Prostate gland (tissue), 2 donors: ENCODE measurements around the gene LCN15. TPM values are rescaled to one million over a fixed set of nuclear protein-coding genes. Genes with fewer than 3 reads are reported as not detected.
A peak's percentile ranks its signal among the peaks of the same experiment; 100 is the strongest.

Experiments used
- DNase-seq: peaks from one replicate; pipeline ENCODE4 v3.0.0-alpha.2; 2019; ENCODE audit warnings: low spot score
- H3K27ac ChIP-seq, 2 donors: fragments of 200-600 bp; sonication (generic); 2 replicates each; pipeline ENCODE4 v1.5.1; 2017 to 2019
- H3K27me3 ChIP-seq: fragments of 200-600 bp; sonication (generic); replicated peaks from 2 replicates; pipeline ENCODE4 v1.5.1; 2019; ENCODE audit not compliant: insufficient read depth
- H3K36me3 ChIP-seq, 2 donors: fragments of 200-600 bp; sonication (generic); 1 replicate in 1 of 2; 2 replicates in 1 of 2; pipeline versions ENCODE4 v1.5.1 to v1.8.1; 2017 to 2019
- H3K4me1 ChIP-seq: fragments of 200-600 bp; sonication (generic); replicated peaks from 2 replicates; pipeline ENCODE4 v1.5.1; 2019
- H3K4me3 ChIP-seq, 2 donors: fragments of 200-600 bp; sonication (generic); 2 replicates each; pipeline ENCODE4 v1.5.1; 2017 to 2019
- H3K9me3 ChIP-seq: fragments of 200-600 bp; sonication (generic); 2 replicates; pipeline ENCODE4 v1.5.1; 2017
- POLR2A ChIP-seq: fragments of 450-650 bp; IDR thresholded peaks from one replicate; pipeline ENCODE4 v1.6.1; 2016; ENCODE audit warnings: antibody characterized with exemption, mild to moderate bottlenecking
- POLR2AphosphoS5 ChIP-seq: sonication (generic); formaldehyde crosslinking; IDR thresholded peaks from one replicate; pipeline ENCODE4 v1.6.1; 2017; ENCODE audit warnings: antibody characterized with exemption
- WGBS: methylation state at CpG from one replicate; pipeline ENCODE4 v1.1.5; 2018; 5-methylcytosine and 5-hydroxymethylcytosine counted together
- intact Hi-C: fragments of 100-400 bp; cut with DNase I; formaldehyde crosslinking; loops from one replicate; pipeline ENCODE4 v1.14.2; 2022
- total RNA-seq, 2 donors: library from RNA; depleted of rRNA; stranded (reverse); fragments of >200 nt; gene quantifications; one replicate each; pipeline ENCODE4 v1.1.0, GENCODE V29; 2016
- TF ChIP-seq, protein P1 (sequence below), 4 experiments: fragments of 200-600 bp in 2 of 4; fragments of 450-650 bp in 2 of 4; sonication (generic) in 2 of 4; IDR thresholded peaks; 1 replicate in 3 of 4; 2 replicates in 1 of 4; pipeline ENCODE4 v1.5.1; 2016 to 2019; ENCODE audit warnings: antibody characterized with exemption in 4 of 4, mild to moderate bottlenecking in 2 of 4, moderate library complexity in 2 of 4

The LCN15 gene
- total RNA-seq, 2 donors from 2014 or later, result 0.40 TPM; not detected in 1

DNA sequence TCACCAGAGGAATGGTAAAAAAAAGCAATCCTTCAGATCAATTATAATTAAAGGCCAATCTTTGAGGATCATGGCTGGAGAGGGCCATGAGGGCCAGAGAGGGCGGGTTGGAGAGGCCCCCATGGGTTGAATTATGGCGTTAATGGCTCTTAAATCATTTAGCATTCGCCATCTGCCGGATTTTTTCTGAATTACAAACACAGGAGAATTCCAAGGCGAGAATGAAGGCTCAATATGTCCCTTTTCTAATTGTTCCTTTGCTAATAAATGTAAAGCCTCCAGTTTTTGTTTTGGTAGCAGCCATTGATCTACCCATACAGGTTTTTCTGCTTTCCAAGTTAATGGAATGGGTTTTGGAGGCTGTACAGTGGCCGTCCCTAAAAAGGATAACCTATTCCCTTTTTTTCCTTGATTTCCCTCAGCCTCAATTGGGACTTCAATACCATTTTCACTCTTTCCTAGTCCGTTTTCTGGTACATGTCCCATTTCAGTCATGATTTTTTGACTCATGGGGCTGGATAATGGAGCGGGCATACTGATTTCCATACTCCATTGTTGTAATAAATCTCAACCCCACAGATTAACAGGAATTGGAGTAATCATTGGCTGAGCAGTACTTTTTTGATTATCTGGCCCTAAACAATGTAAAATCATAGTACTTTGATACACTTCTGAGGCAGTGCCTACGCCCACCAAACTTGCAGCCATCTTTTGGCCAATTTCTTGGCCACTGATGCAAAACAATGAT lies 20.1 kb upstream of the LCN15 start:
- Histone ChIP-seq H3K4me3 (no peak overlapping the region), H3K27ac (peak overlapping the region in 1 of 2 donors; percentile 1), H3K4me1 (peaks cover 4% of the 10 kb centered on the region), H3K36me3 (no peaks in the 10 kb centered on the region), H3K9me3 (no peaks in the 10 kb centered on the region), H3K27me3 (no peaks in the 10 kb centered on the region)
- TF ChIP-seq POLR2AphosphoS5 (no peak), POLR2A (no peak)
- TF ChIP-seq, protein P1, sequence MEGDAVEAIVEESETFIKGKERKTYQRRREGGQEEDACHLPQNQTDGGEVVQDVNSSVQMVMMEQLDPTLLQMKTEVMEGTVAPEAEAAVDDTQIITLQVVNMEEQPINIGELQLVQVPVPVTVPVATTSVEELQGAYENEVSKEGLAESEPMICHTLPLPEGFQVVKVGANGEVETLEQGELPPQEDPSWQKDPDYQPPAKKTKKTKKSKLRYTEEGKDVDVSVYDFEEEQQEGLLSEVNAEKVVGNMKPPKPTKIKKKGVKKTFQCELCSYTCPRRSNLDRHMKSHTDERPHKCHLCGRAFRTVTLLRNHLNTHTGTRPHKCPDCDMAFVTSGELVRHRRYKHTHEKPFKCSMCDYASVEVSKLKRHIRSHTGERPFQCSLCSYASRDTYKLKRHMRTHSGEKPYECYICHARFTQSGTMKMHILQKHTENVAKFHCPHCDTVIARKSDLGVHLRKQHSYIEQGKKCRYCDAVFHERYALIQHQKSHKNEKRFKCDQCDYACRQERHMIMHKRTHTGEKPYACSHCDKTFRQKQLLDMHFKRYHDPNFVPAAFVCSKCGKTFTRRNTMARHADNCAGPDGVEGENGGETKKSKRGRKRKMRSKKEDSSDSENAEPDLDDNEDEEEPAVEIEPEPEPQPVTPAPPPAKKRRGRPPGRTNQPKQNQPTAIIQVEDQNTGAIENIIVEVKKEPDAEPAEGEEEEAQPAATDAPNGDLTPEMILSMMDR (IDR thresholded peaks at IDR 0.05), result peak in 3 of 4 experiments; percentile 48 to 68 (median 66)
- intact Hi-C loops, result loop anchor here (10.0 kb wide), 1 partner anchor 280 kb away; no protein-coding TSS in a partner anchor
- DNase-seq, result no peak
- WGBS, result 32% methylated on average over 9 of the region's 9 CpGs

- TF ChIP-seq, protein P1 (IDR thresholded peaks at IDR 0.05), result no peak
- H3K36me3 ChIP-seq, result no peaks in the 10 kb centered on the region
- no peaks in the 10 kb centered on the region for H3K27me3 ChIP-seq
- H3K4me1 ChIP-seq, result no peaks in the 10 kb centered on the region
- WGBS, result 96% methylated on average over 3 of the region's 3 CpGs
- H3K9me3 ChIP-seq, result no peaks in the 10 kb centered on the region
- no peak overlapping the region for H3K4me3 ChIP-seq
- intact Hi-C loops, result loop anchor here (10.0 kb wide), 1 partner anchor 282 kb away; no protein-coding TSS in a partner anchor
- no peak overlapping the region for H3K27ac ChIP-seq
- no peak for DNase-seq
Measured at GRCh38 chr9:136782452-136782851, 18.1 kb upstream of the LCN15 start.

GRCh38 chr9:136779808-136780207 lies 15.5 kb upstream of the LCN15 start:
- no peaks in the 10 kb centered on the region for H3K4me1 ChIP-seq
- WGBS, result 78% methylated on average over 5 of the region's 5 CpGs
- H3K4me3 ChIP-seq, result no peak overlapping the region
- TF ChIP-seq, protein P1 (IDR thresholded peaks at IDR 0.05), result no peak
- TF ChIP-seq POLR2A (no peak), POLR2AphosphoS5 (no peak)
- no peaks in the 10 kb centered on the region for H3K27me3 ChIP-seq
- no peak overlapping the region for H3K27ac ChIP-seq
- no peaks in the 10 kb centered on the region for H3K36me3 ChIP-seq
- H3K9me3 ChIP-seq, result no peaks in the 10 kb centered on the region
- DNase-seq, result no peak
- intact Hi-C loops, result loop anchor here (10.0 kb wide), 1 partner anchor 285 kb away; no protein-coding TSS in a partner anchor

- Histone ChIP-seq H3K9me3 (no peaks in the 10 kb centered on the region), H3K4me3 (no peak overlapping the region), H3K27ac (no peak overlapping the region), H3K4me1 (no peaks in the 10 kb centered on the region), H3K27me3 (no peaks in the 10 kb centered on the region), H3K36me3 (no peaks in the 10 kb centered on the region)
- WGBS, result 76% methylated on average over 10 of the region's 14 CpGs
- DNase-seq, result no peak
- intact Hi-C loops, result no loop called here
- TF ChIP-seq POLR2A (no peak), POLR2AphosphoS5 (no peak)
- TF ChIP-seq, protein P1 (IDR thresholded peaks at IDR 0.05), result no peak
Measured at GRCh38 chr9:136777359-136777758, 13.0 kb upstream of the LCN15 start.

GRCh38 chr9:136776947-136777346 lies 12.6 kb upstream of the LCN15 start:
- Histone ChIP-seq H3K4me3 (no peak overlapping the region), H3K27ac (no peak overlapping the region), H3K27me3 (no peaks in the 10 kb centered on the region), H3K4me1 (no peaks in the 10 kb centered on the region), H3K36me3 (no peaks in the 10 kb centered on the region), H3K9me3 (no peaks in the 10 kb centered on the region)
- TF ChIP-seq POLR2A, result no peak
- TF ChIP-seq POLR2AphosphoS5, result no peak
- DNase-seq, result no peak
- intact Hi-C loops, result no loop called here
- WGBS, result 58% methylated on average over 7 of the region's 7 CpGs
